Measurements from ENCODE around the gene SIM2.

The SIM2 gene

GRCh38 chr21:36710729-36711048 lies 11.8 kb downstream of the SIM2 start:
- no peak for DNase-seq (ENCODE audit: low spot score)

- no peak for DNase-seq (ENCODE audit: low spot score)
Observed at GRCh38 chr21:36713746-36714145, 14.8 kb downstream of the SIM2 start.

GRCh38 chr21:36716387-36716786 lies 17.5 kb downstream of the SIM2 start:
- no peak for DNase-seq (ENCODE audit: low spot score)

GRCh38 chr21:36716836-36717235 lies 17.9 kb downstream of the SIM2 start:
- DNase-seq (ENCODE audit: low spot score), result no peak

- no peak for DNase-seq (ENCODE audit: low spot score)
Observed at GRCh38 chr21:36717976-36718375, 19.1 kb downstream of the SIM2 start.

- no peak for DNase-seq (ENCODE audit: low spot score)
Observed at GRCh38 chr21:36718951-36719501, 20.1 kb downstream of the SIM2 start.

- DNase-seq (ENCODE audit: low spot score), result no peak
Observed at GRCh38 chr21:36719614-36720013, 20.7 kb downstream of the SIM2 start.

- no peak for DNase-seq (ENCODE audit: low spot score)
Observed at GRCh38 chr21:36721817-36722216, 22.9 kb downstream of the SIM2 start.

GRCh38 chr21:36722370-36723368 lies 23.8 kb downstream of the SIM2 start:
- DNase-seq (ENCODE audit: low spot score), result no peak

- no peak for DNase-seq (ENCODE audit: low spot score)
Observed at GRCh38 chr21:36723371-36723881, 24.5 kb downstream of the SIM2 start.

- DNase-seq (ENCODE audit: low spot score), result no peak
Observed at GRCh38 chr21:36724660-36725059, 25.7 kb downstream of the SIM2 start.

- DNase-seq (ENCODE audit: low spot score), result no peak
Observed at GRCh38 chr21:36725793-36726386, 27.0 kb downstream of the SIM2 start.

GRCh38 chr21:36727866-36728265 lies 29.0 kb downstream of the SIM2 start:
- DNase-seq (ENCODE audit: low spot score), result no peak

GRCh38 chr21:36728371-36729111 lies 29.6 kb downstream of the SIM2 start:
- DNase-seq (ENCODE audit: low spot score), result no peak

- DNase-seq (ENCODE audit: low spot score), result no peak
Observed at GRCh38 chr21:36729310-36729970, 30.5 kb downstream of the SIM2 start.

GRCh38 chr21:36730291-36731281 lies 31.7 kb downstream of the SIM2 start:
- DNase-seq (ENCODE audit: low spot score), result no peak

GRCh38 chr21:36732217-36732616 lies 33.3 kb downstream of the SIM2 start:
- no peak for DNase-seq (ENCODE audit: low spot score)

GRCh38 chr21:36732761-36733160 lies 33.8 kb downstream of the SIM2 start:
- no peak for DNase-seq (ENCODE audit: low spot score)

GRCh38 chr21:36733857-36734256 lies 34.9 kb downstream of the SIM2 start:
- no peak for DNase-seq (ENCODE audit: low spot score)

GRCh38 chr21:36734367-36735200 lies 35.7 kb downstream of the SIM2 start:
- DNase-seq (ENCODE audit: low spot score), result no peak

Data from CD4-positive, alpha-beta T cell treated with Interleukin-15 for 4 hours (primary cell).